ENCODE data around the gene ENTREP1.

ENTREP1 gene

GRCh38 chr9:69323861-69324260 is 1.2 kb upstream of the ENTREP1 start:
- DNase-seq: no peak

GRCh38 chr9:69325409-69326212 is 596 bp downstream of the ENTREP1 start:
- DNase-seq: no peak

GRCh38 chr9:69326261-69326660 is 1.2 kb downstream of the ENTREP1 start:
- no peak for DNase-seq

GRCh38 chr9:69330580-69330979 is 5.6 kb downstream of the ENTREP1 start:
- no peak for DNase-seq

GRCh38 chr9:69331444-69331843 is 6.4 kb downstream of the ENTREP1 start:
- DNase-seq: no peak

GRCh38 chr9:69332067-69332685 is 7.2 kb downstream of the ENTREP1 start:
- DNase-seq: no peak

GRCh38 chr9:69333716-69334115 is 8.7 kb downstream of the ENTREP1 start:
- DNase-seq: no peak

GRCh38 chr9:69334317-69334716 is 9.3 kb downstream of the ENTREP1 start:
- no peak for DNase-seq

GRCh38 chr9:69339620-69340019 is 14.6 kb downstream of the ENTREP1 start:
- DNase-seq: no peak

GRCh38 chr9:69340631-69341030 is 15.6 kb downstream of the ENTREP1 start:
- no peak for DNase-seq

GRCh38 chr9:69342769-69343168 is 17.8 kb downstream of the ENTREP1 start:
- DNase-seq: no peak

GRCh38 chr9:69344459-69344858 is 19.4 kb downstream of the ENTREP1 start:
- no peak for DNase-seq

- DNase-seq: no peak
These were observed 21.8 kb downstream of the ENTREP1 start for GRCh38 chr9:69346596-69347390.

- DNase-seq: no peak
These were observed 22.6 kb downstream of the ENTREP1 start for GRCh38 chr9:69347607-69348006.

GRCh38 chr9:69351227-69351626 is 26.2 kb downstream of the ENTREP1 start:
- DNase-seq: no peak

- DNase-seq: no peak
These were observed 30.2 kb downstream of the ENTREP1 start for GRCh38 chr9:69355232-69355631.

GRCh38 chr9:69357030-69357775 is 32.2 kb downstream of the ENTREP1 start:
- no peak for DNase-seq

GRCh38 chr9:69357821-69358220 is 32.8 kb downstream of the ENTREP1 start:
- no peak for DNase-seq

- no peak for DNase-seq
These were observed 38.2 kb downstream of the ENTREP1 start for GRCh38 chr9:69363191-69363590.

GRCh38 chr9:69364510-69365150 is 39.6 kb downstream of the ENTREP1 start:
- DNase-seq: no peak

GRCh38 chr9:69370430-69370829 is 45.4 kb downstream of the ENTREP1 start:
- no peak for DNase-seq

- DNase-seq: no peak
These were observed 46.0 kb downstream of the ENTREP1 start for GRCh38 chr9:69371001-69371400.

GRCh38 chr9:69376651-69377050 is 51.6 kb downstream of the ENTREP1 start:
- no peak for DNase-seq
